ENCODE measurements around the gene KDM4C.

GRCh38 chr9:6822696-6823095 lies 64.9 kb downstream of the KDM4C start:
- TF ChIP-seq CTCF (IDR thresholded peaks at IDR 0.05; ENCODE audit: low read length) (no peak), EZH2 (IDR thresholded peaks at IDR 0.05; ENCODE audit: borderline replicate concordance, low read length) (no peak)
